Measurements from ENCODE around the gene HOTAIR.

The HOTAIR gene

DNA sequence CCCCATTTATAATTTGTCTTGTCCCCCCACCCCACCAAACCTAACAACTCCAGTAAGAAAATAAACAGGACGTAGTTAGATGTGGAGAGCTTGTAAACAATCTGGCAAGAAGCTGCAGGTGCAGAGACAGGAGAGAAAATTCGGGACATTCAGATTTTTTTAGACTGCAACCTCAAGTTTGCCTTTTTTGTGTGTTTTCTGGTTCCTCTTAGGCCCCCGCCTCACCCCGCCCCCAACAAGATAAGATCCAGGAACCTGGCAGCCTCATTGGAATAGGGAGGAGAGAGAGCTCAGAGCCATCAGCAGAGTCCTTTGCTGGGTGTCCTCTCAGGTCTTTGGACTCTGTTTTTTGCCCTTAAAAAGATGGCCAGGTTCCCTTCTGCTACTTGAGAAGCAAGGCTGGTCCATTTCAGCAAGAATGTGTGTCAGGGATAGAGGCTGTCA lies 13.1 kb upstream of the HOTAIR start:
- H3K4me1 ChIP-seq (ENCODE audit: control insufficient read depth in 1 of 2, insufficient read depth in 1 of 2, low read depth in 1 of 2, low read length in 1 of 2) = peaks cover 17 to 31% of the 10 kb centered on the region in 2 experiments
- H3K27me3 ChIP-seq = peaks cover 100% of the 10 kb centered on the region
- H3K27ac ChIP-seq = no peak overlapping the region
- H3K36me3 ChIP-seq = no peaks in the 10 kb centered on the region
- TF ChIP-seq, protein P1, sequence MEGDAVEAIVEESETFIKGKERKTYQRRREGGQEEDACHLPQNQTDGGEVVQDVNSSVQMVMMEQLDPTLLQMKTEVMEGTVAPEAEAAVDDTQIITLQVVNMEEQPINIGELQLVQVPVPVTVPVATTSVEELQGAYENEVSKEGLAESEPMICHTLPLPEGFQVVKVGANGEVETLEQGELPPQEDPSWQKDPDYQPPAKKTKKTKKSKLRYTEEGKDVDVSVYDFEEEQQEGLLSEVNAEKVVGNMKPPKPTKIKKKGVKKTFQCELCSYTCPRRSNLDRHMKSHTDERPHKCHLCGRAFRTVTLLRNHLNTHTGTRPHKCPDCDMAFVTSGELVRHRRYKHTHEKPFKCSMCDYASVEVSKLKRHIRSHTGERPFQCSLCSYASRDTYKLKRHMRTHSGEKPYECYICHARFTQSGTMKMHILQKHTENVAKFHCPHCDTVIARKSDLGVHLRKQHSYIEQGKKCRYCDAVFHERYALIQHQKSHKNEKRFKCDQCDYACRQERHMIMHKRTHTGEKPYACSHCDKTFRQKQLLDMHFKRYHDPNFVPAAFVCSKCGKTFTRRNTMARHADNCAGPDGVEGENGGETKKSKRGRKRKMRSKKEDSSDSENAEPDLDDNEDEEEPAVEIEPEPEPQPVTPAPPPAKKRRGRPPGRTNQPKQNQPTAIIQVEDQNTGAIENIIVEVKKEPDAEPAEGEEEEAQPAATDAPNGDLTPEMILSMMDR (IDR thresholded peaks at IDR 0.05) = no peak
- no peak overlapping the region for H3K4me3 ChIP-seq (ENCODE audit: low read depth in 1 of 2, low read length in 1 of 2)
- H3K9me3 ChIP-seq = no peaks in the 10 kb centered on the region

DNA sequence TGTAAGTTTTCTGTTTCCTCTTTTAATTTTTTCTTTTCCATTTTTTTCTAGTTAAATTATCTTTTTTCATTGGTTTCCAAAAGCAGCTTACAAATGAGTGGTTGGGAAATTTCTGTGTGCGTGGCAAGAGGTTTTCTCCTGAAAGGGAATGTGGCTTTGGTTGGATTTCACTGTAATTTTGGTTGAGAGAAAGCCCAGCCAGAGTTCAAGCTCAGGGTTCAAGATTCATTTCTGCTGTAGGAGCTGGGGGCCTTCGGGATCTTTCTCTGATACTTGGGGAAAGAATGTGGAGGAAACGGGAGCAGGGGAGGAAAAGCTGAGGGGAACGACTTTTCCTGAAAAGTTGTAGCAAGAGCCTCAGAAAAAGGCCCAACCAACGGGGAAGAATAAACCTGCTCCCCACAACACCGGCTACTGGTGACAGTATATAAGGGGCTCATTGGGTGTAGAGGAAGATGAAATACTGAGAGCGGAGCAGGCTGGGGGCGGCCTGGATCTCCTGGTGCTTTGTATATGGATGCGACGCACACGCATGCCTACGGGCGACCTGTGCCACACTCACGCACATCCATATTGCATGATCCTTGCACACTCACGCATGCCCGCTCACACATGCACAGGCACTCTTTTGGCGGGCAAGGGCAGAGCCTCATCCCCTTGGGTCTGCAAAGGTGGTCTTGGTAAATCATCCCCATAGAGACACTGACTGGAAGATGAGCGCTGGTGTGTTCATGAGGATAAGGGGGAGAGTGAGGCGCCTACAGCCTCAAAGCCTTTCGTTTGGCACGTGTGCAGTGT lies 12.1 kb upstream of the HOTAIR start:
- no peaks in the 10 kb centered on the region for H3K36me3 ChIP-seq
- peaks cover 17 to 31% of the 10 kb centered on the region in 2 experiments for H3K4me1 ChIP-seq (ENCODE audit: control insufficient read depth in 1 of 2, insufficient read depth in 1 of 2, low read depth in 1 of 2, low read length in 1 of 2)
- TF ChIP-seq, protein P1 (IDR thresholded peaks at IDR 0.05) = no peak
- H3K27ac ChIP-seq = no peak overlapping the region
- peaks cover 100% of the 10 kb centered on the region for H3K27me3 ChIP-seq
- no peak overlapping the region for H3K4me3 ChIP-seq (ENCODE audit: low read depth in 1 of 2, low read length in 1 of 2)
- no peaks in the 10 kb centered on the region for H3K9me3 ChIP-seq

DNA sequence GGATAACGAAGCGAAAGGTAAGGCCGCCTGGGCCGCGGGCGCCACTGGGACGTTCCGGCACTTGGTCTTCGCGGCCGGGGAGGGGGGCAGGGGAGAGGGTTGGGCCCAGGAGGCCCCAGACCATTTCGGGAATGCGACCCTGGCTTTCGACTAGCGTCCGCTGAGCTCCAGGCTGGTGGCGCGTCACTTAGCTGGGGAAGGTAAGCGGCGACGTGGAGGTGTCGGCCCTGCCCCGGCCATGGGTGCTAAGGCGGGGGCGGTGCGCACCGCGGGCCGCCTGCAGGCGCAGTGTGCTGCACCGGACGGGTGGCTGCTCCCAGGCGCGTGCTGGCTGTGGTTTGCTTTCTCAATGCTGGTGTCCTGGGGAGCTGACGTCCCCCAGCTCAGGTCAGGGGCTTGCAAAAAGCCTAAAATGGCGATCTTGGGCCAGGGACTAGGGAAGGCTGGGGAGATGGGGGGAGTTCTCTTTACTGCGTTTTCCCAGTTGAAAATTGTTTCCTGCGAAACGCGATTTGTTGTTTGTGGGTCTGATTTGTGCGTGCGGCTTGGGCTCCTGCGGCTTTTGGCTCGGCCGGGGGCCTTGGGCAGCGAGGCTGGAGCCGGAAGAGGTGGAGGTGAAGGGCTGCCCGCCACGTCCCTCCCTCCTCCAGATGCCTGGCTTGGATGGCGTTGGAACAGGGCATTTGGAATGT lies 11.4 kb upstream of the HOTAIR start:
- H3K9me3 ChIP-seq = no peaks in the 10 kb centered on the region
- peaks cover 17 to 31% of the 10 kb centered on the region in 2 experiments for H3K4me1 ChIP-seq (ENCODE audit: control insufficient read depth in 1 of 2, insufficient read depth in 1 of 2, low read depth in 1 of 2, low read length in 1 of 2)
- peaks cover 100% of the 10 kb centered on the region for H3K27me3 ChIP-seq
- no peak overlapping the region for H3K4me3 ChIP-seq (ENCODE audit: low read depth in 1 of 2, low read length in 1 of 2)
- TF ChIP-seq, protein P1 (IDR thresholded peaks at IDR 0.05) = no peak
- H3K27ac ChIP-seq = no peak overlapping the region
- H3K36me3 ChIP-seq = no peaks in the 10 kb centered on the region

DNA sequence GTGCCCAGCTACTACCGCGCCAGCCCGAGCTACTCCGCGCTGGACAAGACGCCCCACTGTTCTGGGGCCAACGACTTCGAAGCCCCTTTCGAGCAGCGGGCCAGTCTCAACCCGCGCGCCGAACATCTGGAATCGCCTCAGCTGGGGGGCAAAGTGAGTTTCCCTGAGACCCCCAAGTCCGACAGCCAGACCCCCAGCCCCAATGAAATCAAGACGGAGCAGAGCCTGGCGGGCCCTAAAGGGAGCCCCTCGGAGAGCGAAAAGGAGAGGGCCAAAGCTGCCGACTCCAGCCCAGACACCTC lies 10.9 kb upstream of the HOTAIR start:
- Histone ChIP-seq H3K27me3 (peaks cover 100% of the 10 kb centered on the region), H3K4me1 (ENCODE audit: control insufficient read depth in 1 of 2, insufficient read depth in 1 of 2, low read depth in 1 of 2, low read length in 1 of 2) (peaks cover 17 to 31% of the 10 kb centered on the region in 2 experiments), H3K36me3 (no peaks in the 10 kb centered on the region), H3K4me3 (ENCODE audit: low read depth in 1 of 2, low read length in 1 of 2) (no peak overlapping the region), H3K9me3 (no peaks in the 10 kb centered on the region), H3K27ac (no peak overlapping the region)
- TF ChIP-seq, protein P1 (IDR thresholded peaks at IDR 0.05) = no peak

DNA sequence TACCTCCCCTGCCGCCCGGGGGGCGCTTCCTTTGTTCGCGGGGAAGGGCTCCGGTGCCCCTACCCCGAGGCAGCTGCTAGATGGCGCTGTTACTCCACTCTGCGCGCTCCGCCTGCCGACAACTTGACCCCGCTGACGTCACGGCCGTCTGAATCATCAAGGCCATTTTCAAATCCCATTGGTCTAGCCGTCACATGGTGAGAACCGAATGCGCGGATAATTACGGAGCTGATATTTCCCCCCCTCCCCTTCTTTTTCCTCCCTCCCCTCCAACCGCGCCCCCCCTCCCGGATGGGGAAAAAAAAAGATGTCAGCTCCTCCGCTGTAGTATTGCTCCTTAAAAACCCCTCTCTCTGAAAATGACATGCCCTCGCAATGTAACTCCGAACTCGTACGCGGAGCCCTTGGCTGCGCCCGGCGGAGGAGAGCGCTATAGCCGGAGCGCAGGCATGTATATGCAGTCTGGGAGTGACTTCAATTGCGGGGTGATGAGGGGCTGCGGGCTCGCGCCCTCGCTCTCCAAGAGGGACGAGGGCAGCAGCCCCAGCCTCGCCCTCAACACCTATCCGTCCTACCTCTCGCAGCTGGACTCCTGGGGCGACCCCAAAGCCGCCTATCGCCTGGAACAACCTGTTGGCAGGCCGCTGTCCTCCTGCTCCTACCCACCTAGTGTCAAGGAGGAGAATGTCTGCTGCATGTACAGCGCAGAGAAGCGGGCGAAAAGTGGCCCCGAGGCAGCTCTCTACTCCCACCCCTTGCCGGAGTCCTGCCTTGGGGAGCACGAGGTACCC lies 10.3 kb upstream of the HOTAIR start, which contains the start of gene HOXC10:
TSS of gene HOXC10 (plus strand) at position 246 of the 791 bp plus-strand sequence. CDS start at position 360, 114 bp downstream.
- Histone ChIP-seq H3K27ac (no peak within 1 kb of the TSS), H3K4me3 (ENCODE audit: low read depth in 1 of 2, low read length in 1 of 2) (peak within 1 kb of the TSS in 1 of 2 experiments; percentile 17), H3K27me3 (peaks cover 100% of the 10 kb centered on the region), H3K9me3 (no peaks in the 10 kb centered on the region), H3K4me1 (ENCODE audit: control insufficient read depth in 1 of 2, insufficient read depth in 1 of 2, low read depth in 1 of 2, low read length in 1 of 2) (peaks cover 17 to 31% of the 10 kb centered on the region in 2 experiments), H3K36me3 (no peaks in the 10 kb centered on the region)
- TF ChIP-seq, protein P1 (IDR thresholded peaks at IDR 0.05) = no peak

Measured in neutrophil (primary cell).